GM12878 (cell line): ENCODE data around the gene SYCN. TPM values are rescaled to one million over a fixed set of nuclear protein-coding genes. Genes with fewer than 3 reads are reported as not detected.

ENCODE experiments used
- ATAC-seq: fragments of 200-7000 bp; cut with Tn5 transposase; 3 replicates; pipeline ENCODE4 v1.9.1; 2020; ENCODE audit warnings: mild to moderate bottlenecking, moderate library complexity
- BruUV-seq: library from RNA; stranded (reverse); fragments of 400-500 nt; replicated peaks from 2 replicates; lab custom pipeline; 2021; lab: Mats Ljungman, UMichigan
- CTCF ChIA-PET: fragments of 300-600 bp; sonication (Branson Sonifier 250); formaldehyde crosslinking; extraction: SDS; loops from one replicate; lab custom pipeline; 2021; ENCODE audit warnings: inconsistent platforms; lab: Yijun Ruan, JAX
- POLR2A ChIA-PET: fragments of 350-600 bp; formaldehyde crosslinking; extraction: SDS; loops from one replicate; lab custom pipeline; 2021; ENCODE audit warnings: inconsistent platforms; lab: Charles Lee
- RAD21 ChIA-PET: fragments of 300-600 bp; sonication (Branson Sonifier 250); formaldehyde crosslinking; loops from one replicate; lab custom pipeline; 2023; ENCODE audit warnings: antibody characterized with exemption; ENCODE audit not compliant: unreplicated experiment; lab: Charles Lee
- SMC1A ChIA-PET: fragments of 300-600 bp; sonication (Branson Sonifier 250); formaldehyde crosslinking; loops from one replicate; lab custom pipeline; 2023; ENCODE audit not compliant: unreplicated experiment, uncharacterized antibody; lab: Charles Lee
- DNase-seq: peaks from one replicate; pipeline ENCODE4 v3.0.0-alpha.2; 2011; ENCODE audit warnings: low read depth, low spot score
- FAIRE-seq: peaks from 3 replicates; lab custom pipeline; 2011; peaks lifted over from hg19 to GRCh38; lab: Jason Lieb, UNC
- H2AFZ ChIP-seq: 2 replicates; pipeline ENCODE4 v1.6.0; 2011; ENCODE audit warnings: low read depth, low read length, control low read depth; ENCODE audit not compliant: control insufficient read depth
- H3K27ac ChIP-seq: 2 replicates; pipeline ENCODE4 v1.5.1; 2011; ENCODE audit warnings: control low read depth; ENCODE audit not compliant: control insufficient read depth, insufficient read depth
- H3K27me3 ChIP-seq, 2 experiments: replicated peaks in 1 of 2; 2 replicates each; pipeline versions ENCODE4 v1.6.0 to v1.6.1; 2011; ENCODE audit warnings: low read length in 1 of 2; ENCODE audit not compliant: control insufficient read depth in 2 of 2, insufficient read depth in 2 of 2
- H3K36me3 ChIP-seq, 2 experiments: 2 replicates each; pipeline ENCODE4 v1.5.1; 2011; ENCODE audit warnings: low read length in 1 of 2; ENCODE audit not compliant: control insufficient read depth in 2 of 2, insufficient read depth in 2 of 2
- H3K4me1 ChIP-seq: 2 replicates; pipeline ENCODE4 v1.6.1; 2011; ENCODE audit warnings: mild to moderate bottlenecking, low read length, moderate library complexity, mixed read lengths; ENCODE audit not compliant: control insufficient read depth, insufficient read depth
- H3K4me2 ChIP-seq: 2 replicates; pipeline ENCODE4 v1.6.0; 2011; ENCODE audit warnings: control low read depth; ENCODE audit not compliant: control insufficient read depth, insufficient read depth
- H3K4me3 ChIP-seq: fragments of 200-600 bp; sonication (generic); 2 replicates; pipeline ENCODE4 v1.5.1; 2016
- H3K79me2 ChIP-seq: 2 replicates; pipeline ENCODE4 v1.6.0; 2011; ENCODE audit warnings: low read length; ENCODE audit not compliant: control insufficient read depth, insufficient read depth
- H3K9ac ChIP-seq: 2 replicates; pipeline ENCODE4 v1.8.0; 2011; ENCODE audit warnings: low read length, control low read depth, mixed read lengths; ENCODE audit not compliant: control insufficient read depth, insufficient read depth
- H3K9me3 ChIP-seq: replicated peaks from 3 replicates; pipeline ENCODE4 v1.5.1; 2011; ENCODE audit warnings: mild to moderate bottlenecking, low read length; ENCODE audit not compliant: control insufficient read depth, insufficient read depth
- H4K20me1 ChIP-seq: 2 replicates; pipeline ENCODE4 v1.6.0; 2011; ENCODE audit not compliant: control insufficient read depth, insufficient read depth
- ATF2 ChIP-seq: IDR thresholded peaks from 2 replicates; pipeline ENCODE4 v1.6.1; 2012; ENCODE audit warnings: low read length, inconsistent platforms
- BACH1 ChIP-seq: fragments of 450-650 bp; IDR thresholded peaks from 2 replicates; pipeline ENCODE4 v1.6.1; 2017; ENCODE audit warnings: mild to moderate bottlenecking, borderline replicate concordance
- BCL3 ChIP-seq: IDR thresholded peaks from 2 replicates; pipeline ENCODE4 v1.6.1; 2011; ENCODE audit warnings: borderline replicate concordance, low read depth, mild to moderate bottlenecking, moderate library complexity, low read length; ENCODE audit not compliant: insufficient read depth, poor library complexity, severe bottlenecking
- CBFB ChIP-seq: IDR thresholded peaks from 2 replicates; pipeline ENCODE4 v1.6.1; 2016; ENCODE audit warnings: antibody characterized with exemption, low read depth
- CBX5 ChIP-seq: sonication (generic); IDR thresholded peaks from 2 replicates; pipeline ENCODE4 v1.6.1; 2016; ENCODE audit warnings: low read depth, moderate library complexity, mild to moderate bottlenecking, inconsistent platforms
- EZH2 ChIP-seq: IDR thresholded peaks from 2 replicates; pipeline ENCODE4 v1.6.1; 2012; ENCODE audit warnings: low read depth, mild to moderate bottlenecking, control low read depth, inconsistent platforms, low read length, borderline replicate concordance; ENCODE audit not compliant: control insufficient read depth
- MEF2A ChIP-seq: IDR thresholded peaks from 2 replicates; pipeline ENCODE4 v1.6.1; 2011; ENCODE audit warnings: low read depth, mild to moderate bottlenecking, low read length, moderate library complexity; ENCODE audit not compliant: insufficient read depth
- MTA2 ChIP-seq: fragments of 450-650 bp; IDR thresholded peaks from 2 replicates; pipeline ENCODE4 v1.6.1; 2016; ENCODE audit warnings: low read depth, mild to moderate bottlenecking, moderate library complexity
- MTA3 ChIP-seq: IDR thresholded peaks from 2 replicates; pipeline ENCODE4 v1.6.1; 2012; ENCODE audit warnings: low read length, inconsistent platforms, borderline replicate concordance
- MYC ChIP-seq: IDR thresholded peaks from 2 replicates; pipeline ENCODE4 v1.6.1; 2011; ENCODE audit warnings: mild to moderate bottlenecking, low read length, moderate library complexity, inconsistent platforms; ENCODE audit not compliant: insufficient read depth, insufficient replicate concordance, insufficient read length, severe bottlenecking
- NR2F1 ChIP-seq: fragments of 450-650 bp; conservative IDR thresholded peaks from 2 replicates; pipeline ENCODE4 v1.6.1; 2017; ENCODE audit warnings: mild to moderate bottlenecking
- SIN3A ChIP-seq: IDR thresholded peaks from 2 replicates; pipeline ENCODE4 v1.6.1; 2012; ENCODE audit warnings: low read depth, low read length, improper control_type of control experiment
- WGBS: methylation state at CpG from one replicate; pipeline ENCODE4 v1.1.6; 2016; ENCODE audit warnings: low lambda C conversion rate; ENCODE audit not compliant: insufficient replicate concordance, insufficient coverage; ENCODE audit errors: missing lambda C conversion rate; 5-methylcytosine and 5-hydroxymethylcytosine counted together
- in situ Hi-C: fragments of 300-500 bp; cut with MboI; formaldehyde crosslinking; loops from 9 replicates; pipeline ENCODE4 v1.14.3; 2018; ENCODE audit warnings: mixed read lengths
- intact Hi-C: fragments of 100-400 bp; cut with micrococcal nuclease; formaldehyde crosslinking; loops from one replicate; pipeline ENCODE4 v1.14.2; 2022; ENCODE audit not compliant: unreplicated experiment
- polyA plus RNA-seq, 11 experiments: library from polyadenylated mRNA; depleted of rRNA in 4 of 11; unstranded in 6 of 11; stranded (reverse) in 5 of 11; fragments of >200 nt; fragmentation: Nextera tagmentation in 4 of 11; fragmentation: Illumina TruSeq in 1 of 11; extraction: Ambion mirVana in 4 of 11; extraction: Trizol in 1 of 11; gene quantifications; 1 replicate in 1 of 11; 2 replicates in 10 of 11; pipeline versions ENCODE4 v1.2.1 to v1.2.3, GENCODE V29; 2011 to 2016; ENCODE audit warnings: inconsistent platforms in 2 of 11, missing spikeins in 2 of 11, low read depth in 1 of 11
- total RNA-seq, 4 experiments: library from RNA; depleted of rRNA in 3 of 4; stranded (reverse); fragments of >200 nt in 3 of 4; fragmentation: Illumina TruSeq in 1 of 4; extraction: Trizol in 1 of 4; gene quantifications; 2 replicates each; pipeline versions ENCODE4 v1.2.1 to v1.2.3, GENCODE V29; 2013 to 2021

SYCN gene
- total and polyA plus RNA-seq, 10 of the 15 experiments (the other 5 are each of a cell fraction or from before 2014, with no cell fraction given) = 0.54 TPM; not detected in 9

GRCh38 chr19:39156326-39157230, 47.5 kb downstream of the SYCN start:
- H3K4me2 ChIP-seq = no peak overlapping the region
- no peaks in the 10 kb centered on the region for H3K79me2 ChIP-seq
- in situ Hi-C loops = no loop called here
- intact Hi-C loops = no loop called here
- H3K27ac ChIP-seq = no peak overlapping the region
- no peaks in the 10 kb centered on the region for H4K20me1 ChIP-seq
- no peak for DNase-seq
- no peak overlapping the region for H3K4me3 ChIP-seq
- WGBS = 70% methylated on average over 20 of the region's 24 CpGs
- CTCF ChIA-PET = no interaction called here
- no peak for ATAC-seq
- RAD21 ChIA-PET = no interaction called here
- H3K4me1 ChIP-seq = no peaks in the 10 kb centered on the region
- SMC1A ChIA-PET = no interaction called here
- no peak overlapping the region for H2AFZ ChIP-seq
- H3K9ac ChIP-seq = no peak overlapping the region
- TF ChIP-seq SIN3A (no peak), BCL3 (peak; percentile 66)
- H3K9me3 ChIP-seq = no peaks in the 10 kb centered on the region
- BruUV-seq = no TSS peak
- no peaks in the 10 kb centered on the region for H3K27me3 ChIP-seq
- H3K36me3 ChIP-seq = no peaks in the 10 kb centered on the region; a peak in 1 of 4 replicates
- FAIRE-seq = no peak
- POLR2A ChIA-PET = no interaction called here

- Histone ChIP-seq H3K9me3 (no peaks in the 10 kb centered on the region), H3K27ac (no peak overlapping the region), H4K20me1 (no peaks in the 10 kb centered on the region), H3K79me2 (no peaks in the 10 kb centered on the region), H3K4me3 (no peak overlapping the region), H3K36me3 (no peaks in the 10 kb centered on the region), H3K4me1 (no peaks in the 10 kb centered on the region), H3K4me2 (no peak overlapping the region), H3K9ac (no peak overlapping the region), H3K27me3 (no peaks in the 10 kb centered on the region), H2AFZ (no peak overlapping the region)
- no peak for FAIRE-seq
- intact Hi-C loops = no loop called here
- WGBS = 91% methylated on average over 15 of the region's 15 CpGs
- ATAC-seq = no peak
- in situ Hi-C loops = no loop called here
- ChIA-PET RAD21 (no interaction called here), SMC1A (no interaction called here), CTCF (no interaction called here), POLR2A (no interaction called here)
- BruUV-seq = no TSS peak
- no peak for DNase-seq
- TF ChIP-seq MTA2 (no peak), EZH2 (no peak), MTA3 (no peak), BACH1 (no peak), ATF2 (no peak), NR2F1 (no peak), CBX5 (no peak), MEF2A (no peak), CBFB (no peak), MYC (no peak)
These were observed 48.3 kb downstream of the SYCN start for GRCh38 chr19:39155741-39156140.
